Upper lobe of right lung (tissue), 1 donor: Measurements from ENCODE around the gene HLF. TPM values are rescaled to one million over a fixed set of nuclear protein-coding genes. Genes with fewer than 3 reads are reported as not detected.

Experiments
- ATAC-seq: fragments of 200-7000 bp; cut with Tn5 transposase; one replicate; pipeline ENCODE4 v1.9.1; 2020; ENCODE audit warnings: mild to moderate bottlenecking, moderate library complexity
- DNase-seq: peaks from one replicate; pipeline ENCODE4 v3.0.0-alpha.2; 2020
- H3K27ac ChIP-seq: fragments of 200-600 bp; one replicate; pipeline ENCODE4 v1.8.0; 2022
- H3K27me3 ChIP-seq: fragments of 200-600 bp; one replicate; pipeline ENCODE4 v1.8.0; 2022; ENCODE audit warnings: mild to moderate bottlenecking
- H3K36me3 ChIP-seq: fragments of 200-600 bp; one replicate; pipeline ENCODE4 v1.8.0; 2022
- H3K4me1 ChIP-seq: fragments of 200-600 bp; one replicate; pipeline ENCODE4 v1.8.0; 2022
- H3K4me3 ChIP-seq: fragments of 200-600 bp; one replicate; pipeline ENCODE4 v1.8.0; 2022; ENCODE audit warnings: mild to moderate bottlenecking
- H3K9me3 ChIP-seq: fragments of 200-600 bp; one replicate; pipeline ENCODE4 v1.8.0; 2022
- intact Hi-C: fragments of 100-400 bp; cut with DNase I; formaldehyde crosslinking; loops from one replicate; pipeline ENCODE4 v1.11.0; 2022
- total RNA-seq: library from RNA; stranded (reverse); fragmentation: NEBNext Ultra II Directional; extraction: Animal tissue kit (Norgen Biotek cat#: 25700); gene quantifications from one replicate; pipeline ENCODE4 v1.2.1, GENCODE V29; 2021
- TF ChIP-seq, protein P1 (sequence below): fragments of 200-600 bp; IDR thresholded peaks from one replicate; pipeline ENCODE4 v1.8.0; 2022; ENCODE audit warnings: antibody characterized with exemption
- donor health status: DM: no; HTN: yes; CAD: no; lungs with severe emphysema.

Gene HLF
- total RNA-seq, 1 donor from 2014 or later = 31.8 TPM

DNA sequence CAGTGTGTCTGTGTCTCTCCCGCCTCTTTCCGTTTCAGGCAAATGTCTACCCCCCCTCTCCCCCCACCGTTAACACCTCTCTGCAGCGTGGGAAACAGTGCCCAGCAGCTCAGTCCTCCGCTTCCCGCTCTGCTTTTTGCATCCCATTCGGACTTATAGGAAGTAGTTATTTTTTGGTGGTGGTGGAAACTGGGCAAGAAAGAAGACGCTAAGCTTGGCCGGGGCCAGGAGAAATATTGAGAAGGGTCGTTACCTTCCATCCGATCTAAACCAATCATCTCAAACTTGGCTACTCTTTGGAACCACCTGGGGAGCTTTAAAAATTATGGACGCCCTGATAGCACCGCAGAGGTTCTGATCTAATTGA, 499 bp upstream of the HLF start:
- TF ChIP-seq, protein P1, sequence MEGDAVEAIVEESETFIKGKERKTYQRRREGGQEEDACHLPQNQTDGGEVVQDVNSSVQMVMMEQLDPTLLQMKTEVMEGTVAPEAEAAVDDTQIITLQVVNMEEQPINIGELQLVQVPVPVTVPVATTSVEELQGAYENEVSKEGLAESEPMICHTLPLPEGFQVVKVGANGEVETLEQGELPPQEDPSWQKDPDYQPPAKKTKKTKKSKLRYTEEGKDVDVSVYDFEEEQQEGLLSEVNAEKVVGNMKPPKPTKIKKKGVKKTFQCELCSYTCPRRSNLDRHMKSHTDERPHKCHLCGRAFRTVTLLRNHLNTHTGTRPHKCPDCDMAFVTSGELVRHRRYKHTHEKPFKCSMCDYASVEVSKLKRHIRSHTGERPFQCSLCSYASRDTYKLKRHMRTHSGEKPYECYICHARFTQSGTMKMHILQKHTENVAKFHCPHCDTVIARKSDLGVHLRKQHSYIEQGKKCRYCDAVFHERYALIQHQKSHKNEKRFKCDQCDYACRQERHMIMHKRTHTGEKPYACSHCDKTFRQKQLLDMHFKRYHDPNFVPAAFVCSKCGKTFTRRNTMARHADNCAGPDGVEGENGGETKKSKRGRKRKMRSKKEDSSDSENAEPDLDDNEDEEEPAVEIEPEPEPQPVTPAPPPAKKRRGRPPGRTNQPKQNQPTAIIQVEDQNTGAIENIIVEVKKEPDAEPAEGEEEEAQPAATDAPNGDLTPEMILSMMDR = no peak
- intact Hi-C loops = no loop called here
- peaks cover 30% of the 10 kb centered on the region for H3K27me3 ChIP-seq
- no peaks in the 10 kb centered on the region for H3K9me3 ChIP-seq
- H3K27ac ChIP-seq = no peak overlapping the region
- no peak for DNase-seq
- no peak for ATAC-seq
- no peaks in the 10 kb centered on the region for H3K36me3 ChIP-seq
- H3K4me3 ChIP-seq = peak overlapping the region; percentile 64
- peaks cover 14% of the 10 kb centered on the region for H3K4me1 ChIP-seq

DNA sequence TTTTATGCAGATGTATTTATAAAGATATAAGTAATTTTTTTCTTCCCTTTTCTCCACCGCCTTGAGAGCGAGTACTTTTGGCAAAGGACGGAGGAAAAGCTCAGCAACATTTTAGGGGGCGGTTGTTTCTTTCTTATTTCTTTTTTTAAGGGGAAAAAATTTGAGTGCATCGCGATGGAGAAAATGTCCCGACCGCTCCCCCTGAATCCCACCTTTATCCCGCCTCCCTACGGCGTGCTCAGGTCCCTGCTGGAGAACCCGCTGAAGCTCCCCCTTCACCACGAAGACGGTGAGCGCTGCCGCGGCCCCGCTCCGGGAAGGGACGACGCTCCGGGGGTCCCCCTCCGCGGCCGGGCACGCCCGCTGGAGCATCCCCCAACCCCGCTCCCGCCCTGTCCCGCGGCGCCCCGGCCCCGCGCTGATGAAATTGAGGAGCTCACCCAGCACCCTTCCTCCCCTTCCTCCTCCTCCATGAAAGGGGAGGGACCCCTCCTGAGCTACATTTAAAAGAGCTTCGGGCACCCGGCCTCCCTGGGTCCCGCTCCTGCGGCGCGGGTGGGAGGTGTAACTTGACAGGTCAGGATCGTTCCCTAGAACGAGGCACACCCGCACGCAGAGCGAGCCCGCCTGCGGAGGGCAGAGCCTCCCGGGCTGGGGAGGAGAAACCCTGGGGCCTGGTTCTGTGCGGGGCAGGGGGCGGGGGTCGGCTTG, 706 bp downstream of the HLF start:
- TF ChIP-seq, protein P1 = no peak
- peaks cover 14% of the 10 kb centered on the region for H3K4me1 ChIP-seq
- ATAC-seq (peak; percentile 38), DNase-seq (peak; percentile 72)
- peak overlapping the region; percentile 64 for H3K4me3 ChIP-seq
- peak overlapping the region; percentile 78 for H3K27ac ChIP-seq
- H3K36me3 ChIP-seq = no peaks in the 10 kb centered on the region
- intact Hi-C loops = no loop called here
- H3K9me3 ChIP-seq = no peaks in the 10 kb centered on the region
- peaks cover 30% of the 10 kb centered on the region for H3K27me3 ChIP-seq

DNA sequence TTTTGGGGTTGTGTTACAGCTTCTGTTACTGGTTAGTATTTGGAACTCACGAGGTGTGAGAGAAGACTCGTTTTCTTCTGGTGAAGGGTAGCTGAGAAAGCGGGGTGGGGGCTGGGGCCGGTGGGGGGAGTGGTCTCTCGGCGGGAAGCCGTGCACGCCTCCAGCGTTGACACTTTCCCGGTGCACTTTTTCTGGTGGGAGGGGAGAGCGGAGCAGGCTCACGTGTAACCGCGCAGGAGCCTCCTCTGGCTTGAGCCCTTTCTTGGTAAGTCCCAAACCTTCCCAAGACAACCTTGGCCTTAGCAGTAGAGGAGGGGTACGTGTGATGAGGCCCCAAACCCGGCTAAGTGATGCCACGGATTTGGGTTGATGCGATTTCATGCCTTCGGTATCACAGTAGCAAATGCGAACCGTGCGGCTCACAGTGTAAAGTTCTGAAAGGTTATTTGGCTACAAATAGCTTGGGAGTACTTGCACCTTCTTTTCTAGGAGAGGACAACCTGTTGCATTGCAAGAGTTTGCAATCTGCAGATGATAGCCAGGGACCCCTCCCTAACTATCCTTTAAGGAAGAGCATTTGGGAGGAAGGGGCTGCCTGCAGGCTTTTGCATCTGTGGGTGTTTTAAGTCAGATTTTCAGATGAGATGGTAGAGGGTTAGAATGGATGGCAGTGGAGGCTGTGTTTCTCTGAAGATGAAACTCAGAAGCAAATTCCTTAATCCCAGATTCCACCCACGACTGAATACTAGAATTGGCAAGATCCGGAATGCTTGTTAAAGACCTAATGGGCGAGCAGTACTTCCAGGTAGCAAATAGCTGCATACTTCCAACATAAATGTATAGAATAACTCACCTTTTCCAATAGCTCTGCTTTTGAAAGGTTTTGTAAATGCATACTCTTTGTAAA, 1.5 kb downstream of the HLF start:
- Histone ChIP-seq H3K4me1 (peaks cover 14% of the 10 kb centered on the region), H3K4me3 (peak overlapping the region; percentile 64), H3K9me3 (no peaks in the 10 kb centered on the region), H3K27me3 (peaks cover 30% of the 10 kb centered on the region), H3K27ac (peak overlapping the region; percentile 78), H3K36me3 (no peaks in the 10 kb centered on the region)
- DNase-seq (peak; percentile 75), ATAC-seq (peak; percentile 66)
- intact Hi-C loops = no loop called here
- TF ChIP-seq, protein P1 = no peak

DNA sequence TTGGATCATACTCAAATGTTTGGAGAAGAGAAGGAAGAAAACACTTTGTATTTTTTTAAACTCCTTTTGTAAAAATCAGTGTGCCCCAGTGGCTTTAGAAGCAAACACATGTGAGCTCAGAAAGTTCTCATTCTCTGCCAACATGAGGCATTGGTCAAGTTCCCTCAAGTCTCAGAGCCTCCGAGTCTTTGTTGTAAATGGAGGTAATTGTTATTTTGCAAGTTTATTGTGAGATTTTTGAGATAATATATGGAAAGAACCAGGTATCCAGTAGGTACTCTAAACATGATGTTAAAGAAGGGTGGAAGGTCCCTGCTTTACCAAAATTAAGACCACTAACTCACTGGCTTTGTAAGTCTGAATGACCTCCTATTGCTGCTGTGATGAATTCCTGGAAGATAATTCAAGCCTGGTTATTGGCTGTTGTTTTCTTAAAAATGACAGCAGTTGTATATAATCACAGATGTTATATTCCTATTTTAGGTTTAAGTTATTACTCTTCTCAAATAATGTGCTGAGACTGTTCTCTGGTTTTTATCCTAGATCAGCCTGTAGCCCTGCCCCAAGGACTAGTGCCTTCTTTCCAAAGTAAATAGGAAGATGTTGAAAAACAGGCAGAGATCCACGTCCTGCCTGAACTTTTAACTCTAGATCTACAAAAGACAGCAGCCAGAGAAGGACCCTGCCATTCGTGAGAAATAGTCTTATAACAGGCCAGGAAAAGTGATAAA, 2.4 kb downstream of the HLF start:
- H3K9me3 ChIP-seq = no peaks in the 10 kb centered on the region
- intact Hi-C loops = no loop called here
- peaks cover 27% of the 10 kb centered on the region for H3K27me3 ChIP-seq
- peak overlapping the region; percentile 64 for H3K4me3 ChIP-seq
- H3K27ac ChIP-seq = peak overlapping the region; percentile 78
- DNase-seq (no peak), ATAC-seq (no peak)
- TF ChIP-seq, protein P1 = no peak
- H3K4me1 ChIP-seq = peaks cover 15% of the 10 kb centered on the region
- no peaks in the 10 kb centered on the region for H3K36me3 ChIP-seq

DNA sequence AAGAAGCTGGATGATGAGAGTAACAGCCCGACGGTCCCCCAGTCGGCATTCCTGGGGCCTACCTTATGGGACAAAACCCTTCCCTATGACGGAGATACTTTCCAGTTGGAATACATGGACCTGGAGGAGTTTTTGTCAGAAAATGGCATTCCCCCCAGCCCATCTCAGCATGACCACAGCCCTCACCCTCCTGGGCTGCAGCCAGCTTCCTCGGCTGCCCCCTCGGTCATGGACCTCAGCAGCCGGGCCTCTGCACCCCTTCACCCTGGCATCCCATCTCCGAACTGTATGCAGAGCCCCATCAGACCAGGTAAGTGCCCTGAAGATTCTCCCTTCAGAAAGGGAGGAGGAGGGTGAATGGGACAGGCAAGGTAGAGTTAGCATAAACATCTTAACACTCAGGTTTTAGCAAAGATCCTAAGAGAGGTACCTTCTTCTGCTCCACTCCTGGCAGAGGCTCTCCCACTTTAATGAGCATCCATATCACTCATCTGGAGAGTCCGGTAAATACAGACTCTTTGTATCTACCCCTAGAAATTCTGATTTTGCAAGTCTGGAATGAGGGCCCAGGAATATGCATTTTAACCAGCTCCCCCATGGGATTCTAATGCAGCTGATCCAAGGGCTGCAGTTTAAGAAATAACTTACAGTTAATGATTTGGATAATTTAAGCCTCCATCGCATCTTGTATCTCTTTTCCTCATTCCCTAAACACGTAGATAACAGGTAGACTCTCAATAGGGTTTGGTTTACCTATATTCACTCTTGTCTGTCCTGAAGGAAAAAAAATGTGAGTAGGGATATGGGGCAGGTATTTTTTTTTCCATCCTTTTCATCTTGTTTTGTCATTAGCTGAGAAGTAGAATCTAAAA, 3.3 kb downstream of the HLF start:
- no peak for ATAC-seq
- no peak for DNase-seq
- Histone ChIP-seq H3K36me3 (no peaks in the 10 kb centered on the region), H3K27me3 (peaks cover 18% of the 10 kb centered on the region), H3K4me1 (peaks cover 24% of the 10 kb centered on the region), H3K4me3 (peak overlapping the region; percentile 64), H3K27ac (peak overlapping the region; percentile 78), H3K9me3 (no peaks in the 10 kb centered on the region)
- intact Hi-C loops = no loop called here
- TF ChIP-seq, protein P1 = no peak
